ENCODE measurements around the gene PCDHGC5. TPM values are rescaled to one million over a fixed set of nuclear protein-coding genes. Genes with fewer than 3 reads are reported as not detected.

PCDHGC5 gene
- total and polyA plus RNA-seq, 8 donors: 0.09 to 0.98 (median 0.63) TPM

- H3K36me3 ChIP-seq: no peaks in the 10 kb centered on the region
- no peak within 1 kb of the TSS for H3K27ac ChIP-seq
- FAIRE-seq (no peak), ATAC-seq (peak; percentile 42 to 68 (median 60)), DNase-seq (no peak)
- H3K9me3 ChIP-seq: no peaks in the 10 kb centered on the region
- intact Hi-C loops (cut with DNase I): no loop called here
- no peaks in the 10 kb centered on the region for H3K27me3 ChIP-seq
- no peak for TF ChIP-seq CTCF (IDR thresholded peaks at IDR 0.05)
- peak within 1 kb of the TSS in 2 of 4 donors; percentile 12 to 36 for H3K4me3 ChIP-seq
- no peaks in the 10 kb centered on the region for H3K4me1 ChIP-seq
- 5 to 9% methylated on average over 39 of the region's 39 CpGs for WGBS, 2 donors
Observed at GRCh38 chr5:141484641-141485311, 4.1 kb upstream of the PCDHGC5 start, which contains the start of gene PCDHGC4. TSS of gene PCDHGC4 (plus strand) at chr5:141485030. CDS start at chr5:141485174, 144 bp downstream.

- Histone ChIP-seq H3K9me3 (no peaks in the 10 kb centered on the region), H3K27me3 (no peaks in the 10 kb centered on the region), H3K4me3 (peak overlapping the region in 2 of 4 donors; percentile 12 to 36), H3K4me1 (no peaks in the 10 kb centered on the region), H3K36me3 (no peaks in the 10 kb centered on the region), H3K27ac (no peak overlapping the region)
- FAIRE-seq: no peak
- intact Hi-C loops (cut with DNase I): no loop called here
- no peak for TF ChIP-seq CTCF (IDR thresholded peaks at IDR 0.05)
- peak in 1 of 6 donors; percentile 20 for DNase-seq
- WGBS, 2 donors: 58 to 60% methylated on average over 38 of the region's 38 CpGs
- peak in 3 of 4 donors; percentile 12 to 36 (median 35) for ATAC-seq
Observed at GRCh38 chr5:141485321-141486055, 3.4 kb upstream of the PCDHGC5 start.

- DNase-seq (no peak), ATAC-seq (no peak), FAIRE-seq (no peak)
- 91% methylated on average over 9 of the region's 9 CpGs for WGBS, 2 donors
- no peak overlapping the region for H3K27ac ChIP-seq
- no peak overlapping the region for H3K4me3 ChIP-seq
- no peak for TF ChIP-seq CTCF (IDR thresholded peaks at IDR 0.05)
- intact Hi-C loops (cut with DNase I): no loop called here
- no peaks in the 10 kb centered on the region for H3K9me3 ChIP-seq
- no peaks in the 10 kb centered on the region for H3K36me3 ChIP-seq
- no peaks in the 10 kb centered on the region for H3K27me3 ChIP-seq
- no peaks in the 10 kb centered on the region for H3K4me1 ChIP-seq
Observed at GRCh38 chr5:141486091-141486490, 2.8 kb upstream of the PCDHGC5 start.

DNA sequence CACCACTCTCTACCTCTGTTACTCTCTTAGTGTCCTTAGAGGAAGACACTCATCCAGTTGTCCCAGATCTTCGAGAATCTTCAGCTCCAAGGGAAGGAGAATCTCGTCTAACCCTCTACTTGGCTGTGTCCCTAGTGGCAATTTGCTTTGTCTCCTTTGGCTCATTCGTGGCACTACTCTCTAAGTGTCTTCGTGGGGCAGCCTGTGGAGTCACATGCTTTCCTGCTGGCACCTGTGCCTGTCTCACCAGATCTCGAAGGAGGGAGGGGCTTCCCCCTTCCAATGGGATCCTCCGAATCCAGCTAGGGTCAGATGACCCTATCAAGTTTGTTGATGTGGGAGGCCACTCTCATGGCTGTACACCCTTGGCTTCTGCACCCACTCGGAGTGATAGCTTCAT, 1.8 kb upstream of the PCDHGC5 start:
- ATAC-seq (no peak), FAIRE-seq (no peak), DNase-seq (no peak)
- no peaks in the 10 kb centered on the region for H3K9me3 ChIP-seq
- no peaks in the 10 kb centered on the region for H3K36me3 ChIP-seq
- H3K27ac ChIP-seq: no peak overlapping the region
- no peaks in the 10 kb centered on the region for H3K4me1 ChIP-seq
- TF ChIP-seq CTCF (IDR thresholded peaks at IDR 0.05): no peak
- no peaks in the 10 kb centered on the region for H3K27me3 ChIP-seq
- intact Hi-C loops (cut with DNase I): no loop called here
- WGBS, 2 donors: 90 to 92% methylated on average over 7 of the region's 7 CpGs
- no peak overlapping the region for H3K4me3 ChIP-seq

GRCh38 chr5:141489841-141490240, 960 bp downstream of the PCDHGC5 start:
- H3K9me3 ChIP-seq: no peaks in the 10 kb centered on the region
- H3K27me3 ChIP-seq: no peaks in the 10 kb centered on the region
- intact Hi-C loops (cut with DNase I): no loop called here
- no peak overlapping the region for H3K4me3 ChIP-seq
- H3K27ac ChIP-seq: no peak overlapping the region
- no peak for DNase-seq
- TF ChIP-seq CTCF (IDR thresholded peaks at IDR 0.05): no peak
- no peaks in the 10 kb centered on the region for H3K36me3 ChIP-seq
- H3K4me1 ChIP-seq: no peaks in the 10 kb centered on the region
- FAIRE-seq: no peak
- WGBS, 2 donors: 88 to 95% methylated on average over 10 of the region's 10 CpGs
- no peak for ATAC-seq

All from pancreas (tissue), 10 donors.